Measurements from ENCODE around the gene NEUROG2. TPM values are rescaled to one million over a fixed set of nuclear protein-coding genes. Genes with fewer than 3 reads are reported as not detected.

Gene NEUROG2
- total RNA-seq, 4 donors from 2014 or later: not detected

DNA sequence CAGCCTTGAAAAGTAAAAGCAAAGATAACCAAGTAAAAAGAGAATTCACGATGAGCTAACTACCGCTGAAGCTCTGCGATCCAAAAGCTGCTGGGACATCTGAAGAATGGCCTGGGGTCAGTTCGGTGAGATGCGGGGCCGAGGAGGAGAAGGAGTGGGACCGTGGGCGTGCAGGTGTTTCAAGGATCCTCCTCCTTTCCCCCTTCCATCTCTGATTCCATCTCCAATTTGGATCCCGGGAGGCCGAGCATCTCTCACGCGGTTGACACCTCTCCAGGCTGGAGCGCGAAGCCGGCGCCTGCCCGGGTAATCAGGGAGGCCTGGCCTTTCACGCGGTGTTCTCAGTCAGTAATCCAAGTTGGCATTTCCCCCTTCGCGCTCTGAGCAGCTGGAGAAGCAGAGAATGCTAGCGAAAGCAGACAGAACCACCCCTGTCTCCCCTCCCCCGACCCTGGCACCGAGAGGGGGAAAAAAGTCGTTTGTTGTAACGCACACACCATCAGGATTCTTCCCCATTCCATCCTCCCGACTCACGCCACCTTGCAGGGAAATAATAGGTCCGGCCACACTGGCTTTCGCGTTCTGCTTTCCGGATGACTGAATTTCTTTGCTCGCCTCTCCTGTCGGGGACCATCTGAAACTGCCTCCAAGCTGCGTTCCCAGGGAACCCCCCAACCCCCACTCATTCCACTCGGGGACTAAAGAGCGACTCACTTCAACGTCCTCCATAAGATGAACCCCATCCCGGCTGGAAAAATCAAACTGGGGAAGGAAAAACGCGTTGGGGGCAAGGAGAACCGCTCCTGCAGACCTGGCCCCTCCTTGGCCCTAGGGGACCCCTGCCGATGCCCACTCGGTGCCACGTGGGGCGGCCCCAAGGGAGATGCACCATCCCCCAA lies 6.5 kb downstream of the NEUROG2 start:
- Histone ChIP-seq H3K27me3 (peaks cover 100% of the 10 kb centered on the region), H3K4me1 (peaks cover 13 to 29% (median 27%) of the 10 kb centered on the region in 4 donors), H3K9me3 (no peaks in the 10 kb centered on the region), H3K4me3 (peak overlapping the region in 1 of 4 donors; percentile 26), H3K36me3 (no peaks in the 10 kb centered on the region), H3K27ac (no peak overlapping the region)
- DNase-seq: no peak
- in situ Hi-C loops (cut with MboI; ENCODE audit: low pct_ligation_motif_present in 1 of 4, low pct_unique_long_range_greater_than_20kb in 1 of 4, low sequenced_read_pairs in 3 of 4): no loop called here
- intact Hi-C loops (cut with DNase I; ENCODE audit: low total_unique reads): no loop called here
- 6 to 38% methylated on average over 6 to 46 of the region's 46 CpGs for WGBS, 2 donors (ENCODE audit: low coverage in 1 of 2)
- TF ChIP-seq, protein P1, sequence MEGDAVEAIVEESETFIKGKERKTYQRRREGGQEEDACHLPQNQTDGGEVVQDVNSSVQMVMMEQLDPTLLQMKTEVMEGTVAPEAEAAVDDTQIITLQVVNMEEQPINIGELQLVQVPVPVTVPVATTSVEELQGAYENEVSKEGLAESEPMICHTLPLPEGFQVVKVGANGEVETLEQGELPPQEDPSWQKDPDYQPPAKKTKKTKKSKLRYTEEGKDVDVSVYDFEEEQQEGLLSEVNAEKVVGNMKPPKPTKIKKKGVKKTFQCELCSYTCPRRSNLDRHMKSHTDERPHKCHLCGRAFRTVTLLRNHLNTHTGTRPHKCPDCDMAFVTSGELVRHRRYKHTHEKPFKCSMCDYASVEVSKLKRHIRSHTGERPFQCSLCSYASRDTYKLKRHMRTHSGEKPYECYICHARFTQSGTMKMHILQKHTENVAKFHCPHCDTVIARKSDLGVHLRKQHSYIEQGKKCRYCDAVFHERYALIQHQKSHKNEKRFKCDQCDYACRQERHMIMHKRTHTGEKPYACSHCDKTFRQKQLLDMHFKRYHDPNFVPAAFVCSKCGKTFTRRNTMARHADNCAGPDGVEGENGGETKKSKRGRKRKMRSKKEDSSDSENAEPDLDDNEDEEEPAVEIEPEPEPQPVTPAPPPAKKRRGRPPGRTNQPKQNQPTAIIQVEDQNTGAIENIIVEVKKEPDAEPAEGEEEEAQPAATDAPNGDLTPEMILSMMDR (IDR thresholded peaks at IDR 0.05): no peak
- no peak for TF ChIP-seq POLR2A (IDR thresholded peaks at IDR 0.05)
- TF ChIP-seq POLR2AphosphoS5 (IDR thresholded peaks at IDR 0.05): no peak
- TF ChIP-seq EP300 (IDR thresholded peaks at IDR 0.05; ENCODE audit: low read depth): no peak

DNA sequence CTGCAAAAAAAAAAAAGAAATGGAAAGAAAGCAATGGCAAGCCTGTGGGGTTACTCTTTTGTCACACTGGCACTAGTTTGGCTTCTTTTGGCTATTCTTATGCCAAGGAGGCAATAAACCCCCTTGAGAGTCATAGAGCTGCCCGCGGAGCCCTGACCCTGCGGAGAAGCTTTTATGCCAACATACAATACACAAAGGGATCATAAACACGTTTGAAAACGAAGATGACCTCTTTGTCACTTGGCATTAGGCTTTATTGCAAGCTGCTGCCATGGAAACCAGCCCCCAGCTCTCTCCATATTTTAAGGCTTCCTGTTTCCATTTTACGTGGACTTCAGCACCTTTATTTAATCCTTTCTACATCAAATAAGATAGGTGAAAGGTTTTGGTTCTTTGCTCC lies 7.6 kb downstream of the NEUROG2 start:
- intact Hi-C loops (cut with DNase I; ENCODE audit: low total_unique reads): no loop called here
- Histone ChIP-seq H3K4me1 (peaks cover 11 to 25% (median 22%) of the 10 kb centered on the region in 4 donors), H3K27me3 (peaks cover 100% of the 10 kb centered on the region), H3K9me3 (no peaks in the 10 kb centered on the region), H3K36me3 (no peaks in the 10 kb centered on the region), H3K27ac (no peak overlapping the region), H3K4me3 (no peak overlapping the region)
- no peak for DNase-seq
- WGBS, 2 donors (ENCODE audit: low coverage in 1 of 2): 4 to 9% methylated on average over 4 to 6 of the region's 6 CpGs
- in situ Hi-C loops (cut with MboI; ENCODE audit: low pct_ligation_motif_present in 1 of 4, low pct_unique_long_range_greater_than_20kb in 1 of 4, low sequenced_read_pairs in 3 of 4): no loop called here
- TF ChIP-seq POLR2A (IDR thresholded peaks at IDR 0.05) (no peak), EP300 (IDR thresholded peaks at IDR 0.05; ENCODE audit: low read depth) (no peak), POLR2AphosphoS5 (IDR thresholded peaks at IDR 0.05) (no peak)
- TF ChIP-seq, protein P1 (IDR thresholded peaks at IDR 0.05): no peak

DNA sequence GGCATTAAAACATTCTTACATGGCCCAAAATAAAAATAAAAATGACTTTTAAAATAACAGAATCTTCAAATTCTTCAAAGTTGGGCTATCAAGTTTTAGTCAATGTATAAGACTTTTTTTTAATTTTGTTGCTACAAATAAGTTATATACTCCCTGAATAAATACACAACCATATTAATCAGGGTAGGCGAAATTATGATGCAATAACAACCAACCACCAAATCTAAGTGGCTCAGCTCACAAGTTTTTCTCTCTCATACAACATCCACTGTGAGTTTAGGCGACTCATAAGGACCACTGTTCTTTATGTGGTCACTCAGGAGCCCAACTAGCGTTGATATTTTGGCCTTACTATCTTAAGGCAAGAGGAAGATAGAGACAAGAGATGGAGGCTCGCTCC lies 11.2 kb downstream of the NEUROG2 start:
- H3K9me3 ChIP-seq: no peaks in the 10 kb centered on the region
- no peak overlapping the region for H3K4me3 ChIP-seq
- no peak for DNase-seq
- TF ChIP-seq, protein P1 (IDR thresholded peaks at IDR 0.05): no peak
- TF ChIP-seq POLR2AphosphoS5 (IDR thresholded peaks at IDR 0.05): no peak
- no peak for TF ChIP-seq EP300 (IDR thresholded peaks at IDR 0.05; ENCODE audit: low read depth)
- no peak for TF ChIP-seq POLR2A (IDR thresholded peaks at IDR 0.05)
- H3K27ac ChIP-seq: no peak overlapping the region
- intact Hi-C loops (cut with DNase I; ENCODE audit: low total_unique reads) (no loop called here), in situ Hi-C loops (cut with MboI; ENCODE audit: low pct_ligation_motif_present in 1 of 4, low pct_unique_long_range_greater_than_20kb in 1 of 4, low sequenced_read_pairs in 3 of 4) (no loop called here)
- 83 to 85% methylated on average over 4 of the region's 4 CpGs for WGBS, 2 donors (ENCODE audit: low coverage in 1 of 2)
- H3K36me3 ChIP-seq: no peaks in the 10 kb centered on the region
- H3K27me3 ChIP-seq: peaks cover 92% of the 10 kb centered on the region
- peaks cover 4 to 9% (median 7%) of the 10 kb centered on the region in 4 donors for H3K4me1 ChIP-seq

DNA sequence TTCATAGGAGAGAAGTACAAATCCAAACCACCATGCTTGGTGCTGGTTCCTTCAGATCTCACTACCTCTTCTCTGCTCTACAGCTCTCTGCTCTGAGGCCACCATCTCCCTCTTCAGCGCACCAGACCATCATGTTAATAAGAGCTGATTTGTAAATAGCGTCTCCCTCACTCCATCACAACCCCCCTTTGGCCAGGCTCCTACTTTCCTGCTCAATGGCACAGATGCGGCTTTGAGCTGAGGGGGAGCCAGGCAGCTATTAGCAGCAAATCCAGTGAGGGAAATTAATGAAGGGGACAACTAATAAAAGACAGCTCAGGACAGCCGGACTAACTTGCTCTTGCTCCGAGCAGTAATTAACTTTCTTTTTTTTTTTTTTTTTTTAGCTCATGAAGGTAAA lies 13.1 kb downstream of the NEUROG2 start:
- peaks cover 73% of the 10 kb centered on the region for H3K27me3 ChIP-seq
- intact Hi-C loops (cut with DNase I; ENCODE audit: low total_unique reads): no loop called here

More for the DNA sequence above, 13.1 kb downstream of the NEUROG2 start:
- no peaks in the 10 kb centered on the region for H3K4me1 ChIP-seq
- in situ Hi-C loops (cut with MboI; ENCODE audit: low pct_ligation_motif_present in 1 of 4, low pct_unique_long_range_greater_than_20kb in 1 of 4, low sequenced_read_pairs in 3 of 4): no loop called here
- TF ChIP-seq POLR2A (IDR thresholded peaks at IDR 0.05): no peak
- TF ChIP-seq, protein P1 (IDR thresholded peaks at IDR 0.05): no peak
- TF ChIP-seq POLR2AphosphoS5 (IDR thresholded peaks at IDR 0.05): no peak
- TF ChIP-seq EP300 (IDR thresholded peaks at IDR 0.05; ENCODE audit: low read depth): no peak
- 71 to 75% methylated on average over 5 of the region's 5 CpGs for WGBS, 2 donors (ENCODE audit: low coverage in 1 of 2)
- H3K4me3 ChIP-seq: no peak overlapping the region
- no peaks in the 10 kb centered on the region for H3K36me3 ChIP-seq
- H3K9me3 ChIP-seq: no peaks in the 10 kb centered on the region
- no peak for DNase-seq
- no peak overlapping the region for H3K27ac ChIP-seq
